Keratinocyte (primary cell): ENCODE data around the gene SPINK9. TPM values are rescaled to one million over a fixed set of nuclear protein-coding genes. Genes with fewer than 3 reads are reported as not detected.

ENCODE experiments used
- DNase-seq: peaks from one replicate; pipeline ENCODE4 v3.0.0-alpha.2; 2011; ENCODE audit warnings: low read depth, missing footprints, low spot score
- FAIRE-seq: peaks from 2 replicates; lab custom pipeline; 2011; peaks lifted over from hg19 to GRCh38; lab: Jason Lieb, UNC
- H2AFZ ChIP-seq: 2 replicates; pipeline ENCODE4 v1.6.0; 2012; ENCODE audit warnings: low read length, control low read depth, inconsistent platforms; ENCODE audit not compliant: control insufficient read depth
- H3K27ac ChIP-seq: 2 replicates; pipeline ENCODE4 v1.5.1; 2011; ENCODE audit warnings: low read length; ENCODE audit not compliant: control insufficient read depth, insufficient read depth
- H3K27me3 ChIP-seq: 3 replicates; pipeline ENCODE4 v1.6.0; 2011; ENCODE audit warnings: low read length; ENCODE audit not compliant: control insufficient read depth, insufficient read depth; ENCODE audit errors: extremely low read depth
- H3K36me3 ChIP-seq, 2 experiments: 2 replicates in 1 of 2; 3 replicates in 1 of 2; pipeline ENCODE4 v1.5.1; 2011; ENCODE audit warnings: low read length in 2 of 2, mild to moderate bottlenecking in 1 of 2; ENCODE audit not compliant: control insufficient read depth in 2 of 2, insufficient read depth in 2 of 2; ENCODE audit errors: extremely low read depth in 1 of 2
- H3K4me1 ChIP-seq: 3 replicates; pipeline ENCODE4 v1.5.1; 2011; ENCODE audit warnings: low read length; ENCODE audit not compliant: control insufficient read depth, insufficient read depth; ENCODE audit errors: extremely low read depth
- H3K4me2 ChIP-seq: 3 replicates; pipeline ENCODE4 v1.6.0; 2011; ENCODE audit warnings: low read depth, low read length; ENCODE audit not compliant: control insufficient read depth, insufficient read depth; ENCODE audit errors: extremely low read depth
- H3K4me3 ChIP-seq, 3 experiments: fragments of 200-600 bp in 1 of 3; sonication (generic) in 1 of 3; 2 replicates in 2 of 3; 3 replicates in 1 of 3; pipeline ENCODE4 v1.5.1; 2011 to 2016; ENCODE audit warnings: low read length in 3 of 3, mild to moderate bottlenecking in 3 of 3, control low read depth in 2 of 3, inconsistent platforms in 1 of 3, low read depth in 1 of 3, mixed read lengths in 1 of 3, mixed run types in 1 of 3, moderate library complexity in 1 of 3; ENCODE audit not compliant: control insufficient read depth in 2 of 3, insufficient read depth in 2 of 3; ENCODE audit errors: extremely low read depth in 1 of 3
- H3K79me2 ChIP-seq: 2 replicates; pipeline ENCODE4 v1.6.0; 2012; ENCODE audit warnings: low read length; ENCODE audit not compliant: control insufficient read depth, insufficient read depth
- H3K9ac ChIP-seq: 3 replicates; pipeline ENCODE4 v1.6.0; 2011; ENCODE audit warnings: low read length; ENCODE audit not compliant: control insufficient read depth, insufficient read depth; ENCODE audit errors: extremely low read depth
- H3K9me1 ChIP-seq: 3 replicates; pipeline ENCODE4 v1.6.0; 2011; ENCODE audit warnings: low read length; ENCODE audit not compliant: control insufficient read depth, insufficient read depth; ENCODE audit errors: extremely low read depth
- H3K9me3 ChIP-seq: 2 replicates; pipeline ENCODE4 v1.5.1; 2012; ENCODE audit warnings: low read depth, low read length; ENCODE audit not compliant: control insufficient read depth
- H4K20me1 ChIP-seq: 3 replicates; pipeline ENCODE4 v1.6.0; 2011; ENCODE audit warnings: low read length; ENCODE audit not compliant: control insufficient read depth, insufficient read depth; ENCODE audit errors: extremely low read depth
- EZH2 ChIP-seq: IDR thresholded peaks from one replicate; pipeline ENCODE4 v1.6.1; 2012; ENCODE audit warnings: inconsistent platforms, mild to moderate bottlenecking, low read length, moderate library complexity
- dilution Hi-C: fragments of 300-500 bp; cut with MboI; formaldehyde crosslinking; loops from one replicate; pipeline ENCODE4 v1.7.0; 2020; ENCODE audit warnings: low sequenced_read_pairs; ENCODE audit not compliant: extremely low pct_ligation_motif_present
- polyA plus RNA-seq, 5 experiments: library from polyadenylated mRNA; depleted of rRNA in 3 of 5; stranded (reverse) in 3 of 5; stranded (forward) in 1 of 5; unstranded in 1 of 5; fragments of >200 nt; gene quantifications; 1 replicate in 1 of 5; 2 replicates in 3 of 5; 3 replicates in 1 of 5; pipeline versions ENCODE4 v1.2.1 to v1.2.3, GENCODE V29; 2011 to 2012; ENCODE audit warnings: missing spikeins in 2 of 5, low read depth in 1 of 5, low replicate concordance in 1 of 5
- TF ChIP-seq, protein P1 (sequence below), 3 experiments: IDR thresholded peaks in 1 of 3; conservative IDR thresholded peaks in 1 of 3; optimal IDR thresholded peaks in 1 of 3; 2 replicates in 2 of 3; 3 replicates in 1 of 3; pipeline versions ENCODE3 to v1.5.1; 2011; ENCODE audit warnings: low read length in 3 of 3, mild to moderate bottlenecking in 3 of 3, moderate library complexity in 2 of 3, control low read depth in 1 of 3, inconsistent platforms in 1 of 3; ENCODE audit not compliant: insufficient read depth in 2 of 3; ENCODE audit errors: extremely low read depth in 1 of 3

SPINK9 gene
- polyA plus RNA-seq, 1 donor (not counting 4 experiments of a cell fraction or from before 2014, with no cell fraction given): not detected

DNA sequence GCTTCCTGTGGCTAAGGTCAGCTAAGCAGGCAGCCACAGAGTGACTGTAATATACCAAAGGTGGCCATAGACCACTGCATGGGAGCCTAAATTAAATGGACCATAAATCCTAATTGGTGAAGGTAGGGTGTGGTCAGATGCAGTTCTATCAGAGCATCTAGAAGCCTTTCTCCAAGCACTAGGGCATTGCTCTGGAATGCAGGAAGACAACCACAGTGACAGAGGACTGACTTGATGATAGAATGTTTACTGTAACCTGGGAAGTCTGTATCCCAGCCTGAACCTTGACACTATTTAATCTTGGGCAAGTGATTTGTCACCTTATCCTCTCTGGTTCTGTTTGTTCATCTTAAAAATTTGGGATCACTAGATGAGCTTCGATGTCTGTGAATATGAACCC is 50.7 kb downstream of the SPINK9 start:
- Histone ChIP-seq H3K9ac (no peak overlapping the region), H3K9me3 (no peaks in the 10 kb centered on the region), H3K79me2 (peaks cover 67% of the 10 kb centered on the region), H3K36me3 (peaks cover 1 to 7% of the 10 kb centered on the region in 2 experiments), H3K27ac (no peak overlapping the region), H3K4me1 (peaks cover 24% of the 10 kb centered on the region), H4K20me1 (no peaks in the 10 kb centered on the region), H3K9me1 (peaks cover 2% of the 10 kb centered on the region), H3K4me2 (no peak overlapping the region), H2AFZ (no peak overlapping the region), H3K4me3 (no peak overlapping the region), H3K27me3 (no peaks in the 10 kb centered on the region)
- FAIRE-seq: no peak
- DNase-seq: no peak
- TF ChIP-seq EZH2: no peak
- TF ChIP-seq, protein P1, sequence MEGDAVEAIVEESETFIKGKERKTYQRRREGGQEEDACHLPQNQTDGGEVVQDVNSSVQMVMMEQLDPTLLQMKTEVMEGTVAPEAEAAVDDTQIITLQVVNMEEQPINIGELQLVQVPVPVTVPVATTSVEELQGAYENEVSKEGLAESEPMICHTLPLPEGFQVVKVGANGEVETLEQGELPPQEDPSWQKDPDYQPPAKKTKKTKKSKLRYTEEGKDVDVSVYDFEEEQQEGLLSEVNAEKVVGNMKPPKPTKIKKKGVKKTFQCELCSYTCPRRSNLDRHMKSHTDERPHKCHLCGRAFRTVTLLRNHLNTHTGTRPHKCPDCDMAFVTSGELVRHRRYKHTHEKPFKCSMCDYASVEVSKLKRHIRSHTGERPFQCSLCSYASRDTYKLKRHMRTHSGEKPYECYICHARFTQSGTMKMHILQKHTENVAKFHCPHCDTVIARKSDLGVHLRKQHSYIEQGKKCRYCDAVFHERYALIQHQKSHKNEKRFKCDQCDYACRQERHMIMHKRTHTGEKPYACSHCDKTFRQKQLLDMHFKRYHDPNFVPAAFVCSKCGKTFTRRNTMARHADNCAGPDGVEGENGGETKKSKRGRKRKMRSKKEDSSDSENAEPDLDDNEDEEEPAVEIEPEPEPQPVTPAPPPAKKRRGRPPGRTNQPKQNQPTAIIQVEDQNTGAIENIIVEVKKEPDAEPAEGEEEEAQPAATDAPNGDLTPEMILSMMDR (optimal IDR thresholded peaks at IDR 0.05 in 1 of 3, IDR thresholded peaks at IDR 0.05 in 1 of 3, conservative IDR thresholded peaks at IDR 0.05 in 1 of 3; ENCODE audit: extremely low read depth in 1 of 3, insufficient read depth in 2 of 3, low read length in 3 of 3): no peak
- dilution Hi-C loops: no loop called here

DNA sequence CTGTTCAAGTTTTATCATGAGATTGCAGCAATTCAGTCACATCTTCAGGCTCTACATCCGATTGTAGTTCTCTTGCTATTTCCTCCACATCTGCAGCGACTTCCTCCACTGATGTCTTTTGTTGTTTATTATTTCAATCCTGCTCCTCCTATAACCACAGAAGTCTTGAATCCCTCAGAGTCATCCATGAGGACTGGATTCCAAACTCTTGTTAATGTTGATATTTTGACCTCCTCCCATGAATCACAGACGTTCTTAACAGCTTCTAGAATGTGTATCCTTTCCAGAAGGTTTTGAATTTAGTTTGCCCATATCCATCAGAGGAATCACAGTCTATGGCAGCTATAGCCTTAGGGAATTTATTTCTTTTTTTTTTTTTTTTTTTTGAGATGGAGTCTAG is 52.0 kb downstream of the SPINK9 start:
- Histone ChIP-seq H3K36me3 (peaks cover 1 to 7% of the 10 kb centered on the region in 2 experiments), H4K20me1 (no peaks in the 10 kb centered on the region), H3K4me1 (peaks cover 16% of the 10 kb centered on the region), H3K27ac (no peak overlapping the region), H3K4me3 (no peak overlapping the region), H3K79me2 (peaks cover 79% of the 10 kb centered on the region), H2AFZ (no peak overlapping the region), H3K27me3 (no peaks in the 10 kb centered on the region), H3K4me2 (no peak overlapping the region), H3K9me1 (peaks cover 2% of the 10 kb centered on the region), H3K9me3 (no peaks in the 10 kb centered on the region), H3K9ac (no peak overlapping the region)
- TF ChIP-seq, protein P1 (optimal IDR thresholded peaks at IDR 0.05 in 1 of 3, IDR thresholded peaks at IDR 0.05 in 1 of 3, conservative IDR thresholded peaks at IDR 0.05 in 1 of 3; ENCODE audit: extremely low read depth in 1 of 3, insufficient read depth in 2 of 3, low read length in 3 of 3): no peak
- no peak for TF ChIP-seq EZH2
- no peak for FAIRE-seq
- dilution Hi-C loops: no loop called here
- no peak for DNase-seq
